Urinary bladder (tissue), 4 donors: ENCODE measurements around the gene SUSD3. TPM values are rescaled to one million over a fixed set of nuclear protein-coding genes. Genes with fewer than 3 reads are reported as not detected.

Experiments used
- DNase-seq: peaks from one replicate; pipeline ENCODE4 v3.0.0-alpha.2; 2015; ENCODE audit errors: extremely low spot score
- H3K27ac ChIP-seq: one replicate; pipeline ENCODE4 v1.5.1; 2013; ENCODE audit warnings: low read depth, mild to moderate bottlenecking, moderate library complexity
- H3K36me3 ChIP-seq: one replicate; pipeline ENCODE4 v1.6.1; 2013; ENCODE audit warnings: mild to moderate bottlenecking, moderate library complexity; ENCODE audit not compliant: insufficient read depth
- H3K4me1 ChIP-seq: one replicate; pipeline ENCODE4 v1.6.1; 2013; ENCODE audit warnings: mild to moderate bottlenecking, moderate library complexity; ENCODE audit not compliant: insufficient read depth
- H3K4me3 ChIP-seq: one replicate; pipeline ENCODE4 v1.5.1; 2013; ENCODE audit warnings: low read depth, low read length
- WGBS: extraction: QIAGEN DNeasy Blood & Tissue Kit; methylation state at CpG from one replicate; pipeline ENCODE4 v1.1.7; 2013; 5-methylcytosine and 5-hydroxymethylcytosine counted together
- polyA plus RNA-seq: library from polyadenylated mRNA; stranded (reverse); fragments of 200-250 nt; gene quantifications from one replicate; pipeline ENCODE4 v1.2.3, GENCODE V29; 2013
- total RNA-seq: library from RNA; depleted of rRNA; stranded (reverse); fragments of >200 nt; gene quantifications from one replicate; pipeline ENCODE4 v1.2.3, GENCODE V29; 2014
- donor health status: healthy with polysubstance abuse.
- donor health status: healthy.

SUSD3 gene
- total and polyA plus RNA-seq, 2 donors: 1.5 to 1.9 TPM

DNA sequence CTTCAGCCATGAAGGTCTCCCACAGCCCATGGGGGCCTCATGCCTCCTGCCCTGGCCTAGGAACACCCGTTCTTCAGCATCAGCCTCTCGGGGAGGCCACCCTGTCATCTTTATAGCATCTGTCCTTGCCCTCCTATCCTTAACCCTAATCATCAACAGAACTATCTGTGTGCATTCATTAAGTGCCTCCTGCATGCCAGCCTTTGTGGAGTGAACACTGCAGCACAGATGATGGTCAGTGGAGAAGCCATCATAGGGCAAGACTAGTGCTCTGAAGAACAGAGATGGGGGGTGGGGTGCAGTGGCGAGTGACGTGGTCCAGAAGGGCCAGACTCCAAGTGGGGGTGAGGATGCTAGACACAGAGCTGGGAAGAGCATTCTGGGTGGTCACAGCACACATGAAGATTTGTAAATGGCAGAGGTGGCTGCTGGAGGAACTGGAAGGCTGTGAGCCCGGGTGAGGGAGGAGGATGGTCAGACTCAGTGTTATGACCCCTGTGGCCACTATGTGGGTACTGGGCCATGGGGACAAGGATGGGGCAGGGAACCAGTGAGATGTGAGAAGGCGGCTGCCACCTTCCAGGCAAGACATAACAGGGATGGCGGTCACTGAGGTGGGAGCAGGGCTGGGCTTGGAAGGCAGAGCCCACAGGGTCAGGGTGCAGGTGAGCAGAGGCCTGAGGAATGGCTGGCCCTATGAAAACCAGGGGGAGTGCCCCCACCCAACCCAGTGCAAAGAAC, 33.9 kb downstream of the SUSD3 start:
- Histone ChIP-seq H3K4me1 (no peaks in the 10 kb centered on the region), H3K27ac (no peak overlapping the region), H3K4me3 (no peak overlapping the region), H3K36me3 (no peaks in the 10 kb centered on the region)
- 86% methylated on average over 7 of the region's 7 CpGs for WGBS
- no peak for DNase-seq

GRCh38 chr9:93093127-93093876, 34.8 kb downstream of the SUSD3 start:
- 45% methylated on average over 11 of the region's 11 CpGs for WGBS
- H3K27ac ChIP-seq: no peak overlapping the region
- no peak for DNase-seq
- no peaks in the 10 kb centered on the region for H3K4me1 ChIP-seq
- no peak overlapping the region for H3K4me3 ChIP-seq
- H3K36me3 ChIP-seq: no peaks in the 10 kb centered on the region

- WGBS: 74% methylated on average over 7 of the region's 7 CpGs
- Histone ChIP-seq H3K27ac (no peak overlapping the region), H3K4me3 (no peak overlapping the region), H3K4me1 (no peaks in the 10 kb centered on the region), H3K36me3 (no peaks in the 10 kb centered on the region)
- no peak for DNase-seq
Measured at GRCh38 chr9:93093877-93094657, 35.6 kb downstream of the SUSD3 start.

DNA sequence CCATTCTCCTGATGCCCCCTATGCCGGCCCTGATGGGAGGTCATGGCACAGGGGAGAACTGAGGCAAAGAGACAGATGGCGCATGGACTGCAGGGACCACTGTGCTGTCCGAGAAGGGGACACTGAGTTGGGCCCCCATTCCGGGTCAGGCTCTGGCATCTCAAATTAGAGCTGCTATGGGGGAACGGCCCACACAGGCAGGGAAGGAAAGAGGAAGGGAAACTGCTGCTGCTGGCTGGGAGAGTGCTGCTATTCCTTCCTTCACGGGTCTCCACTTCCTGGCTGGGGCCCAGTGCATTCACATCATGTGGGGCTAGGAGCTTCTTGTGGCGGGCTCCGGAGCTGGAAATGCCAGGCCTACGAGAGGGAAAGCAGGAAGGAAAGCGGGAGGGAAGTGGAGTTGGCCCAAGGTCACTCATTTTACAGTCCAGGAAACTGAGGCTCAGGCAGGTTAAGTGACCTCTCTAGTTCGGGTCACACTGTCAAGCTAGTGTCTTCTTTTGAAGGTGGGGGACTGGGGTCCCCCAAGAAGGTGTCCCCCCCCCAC, 36.2 kb downstream of the SUSD3 start:
- H3K4me3 ChIP-seq: peak overlapping the region; percentile 34
- H3K4me1 ChIP-seq: no peaks in the 10 kb centered on the region
- no peak for DNase-seq
- WGBS: 48% methylated on average over 11 of the region's 11 CpGs
- H3K27ac ChIP-seq: peak overlapping the region; percentile 88
- H3K36me3 ChIP-seq: no peaks in the 10 kb centered on the region

DNA sequence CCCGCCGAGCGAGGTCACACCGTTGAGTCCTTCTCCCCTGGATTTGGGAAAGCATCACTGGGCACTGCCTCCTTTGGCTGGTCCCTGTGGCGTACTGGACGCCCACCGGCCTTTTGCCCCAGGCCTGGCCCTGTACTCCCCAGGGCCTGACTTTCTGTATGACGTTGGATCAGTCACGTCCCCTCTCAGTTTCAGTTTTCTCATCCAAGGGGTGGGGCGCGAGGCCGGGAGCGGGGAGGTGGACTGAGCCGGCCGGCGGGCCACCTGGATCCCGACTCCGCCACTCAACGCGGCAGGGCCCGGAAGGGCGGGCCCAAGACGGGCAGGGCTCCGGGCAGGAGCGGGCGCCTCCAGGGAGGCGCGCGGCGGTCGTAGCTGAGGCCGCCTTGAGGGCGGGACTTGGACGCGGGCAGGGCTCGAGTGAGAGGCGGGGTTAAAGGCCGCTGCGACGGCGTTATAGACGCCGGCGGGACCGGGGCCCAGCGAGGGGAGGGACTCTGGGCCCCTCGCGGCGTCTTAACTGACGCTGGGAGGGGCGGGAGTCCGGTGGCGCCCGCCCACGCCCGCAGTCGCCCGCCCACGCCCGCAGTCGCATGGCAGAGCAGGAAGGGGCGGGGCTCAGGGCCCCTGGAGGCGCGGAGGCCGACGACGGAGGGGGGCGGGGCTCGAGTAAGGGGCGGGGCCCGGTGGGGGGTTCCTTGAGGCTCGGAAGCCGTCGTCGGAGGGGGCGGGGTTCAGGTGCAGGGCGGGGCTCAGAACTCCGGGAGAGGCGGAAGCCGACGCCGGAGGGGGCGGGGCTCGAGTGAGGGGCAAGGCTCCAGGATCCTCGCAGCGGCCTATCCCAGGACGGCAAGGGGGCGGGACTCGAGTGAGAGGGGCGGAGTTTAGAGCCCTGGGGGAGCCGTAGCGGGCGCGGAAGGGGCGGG, 37.0 kb downstream of the SUSD3 start:
- H3K36me3 ChIP-seq: no peaks in the 10 kb centered on the region
- H3K4me1 ChIP-seq: no peaks in the 10 kb centered on the region
- H3K27ac ChIP-seq: peak overlapping the region; percentile 88
- WGBS: 5% methylated on average over 92 of the region's 95 CpGs
- peak; percentile 96 for DNase-seq
- H3K4me3 ChIP-seq: peak overlapping the region; percentile 34

- peak within 1 kb of the TSS; percentile 82 for H3K4me3 ChIP-seq
- H3K4me1 ChIP-seq: no peaks in the 10 kb centered on the region
- peak within 1 kb of the TSS; percentile 88 for H3K27ac ChIP-seq
- H3K36me3 ChIP-seq: no peaks in the 10 kb centered on the region
- no peak for DNase-seq
- WGBS: under 1% methylated on average over 65 of the region's 65 CpGs
Measured at GRCh38 chr9:93096131-93096802, 37.8 kb downstream of the SUSD3 start, which contains the start of gene CARD19. TSS of gene CARD19 (plus strand) at chr9:93096217. CDS start at chr9:93096346, 129 bp downstream.

GRCh38 chr9:93096811-93097382, 38.4 kb downstream of the SUSD3 start:
- H3K4me1 ChIP-seq: no peaks in the 10 kb centered on the region
- H3K36me3 ChIP-seq: no peaks in the 10 kb centered on the region
- H3K27ac ChIP-seq: peak overlapping the region; percentile 84
- WGBS: 16% methylated on average over 16 of the region's 16 CpGs
- DNase-seq: no peak
- peak overlapping the region; percentile 82 for H3K4me3 ChIP-seq

GRCh38 chr9:93097511-93098201, 39.2 kb downstream of the SUSD3 start:
- Histone ChIP-seq H3K4me1 (no peaks in the 10 kb centered on the region), H3K36me3 (no peaks in the 10 kb centered on the region), H3K27ac (peak overlapping the region; percentile 0), H3K4me3 (no peak overlapping the region)
- whole genome bisulfite sequencing: 89% methylated on average over 11 of the region's 11 CpGs
- no peak for DNase-seq

- Histone ChIP-seq H3K4me1 (no peaks in the 10 kb centered on the region), H3K36me3 (no peaks in the 10 kb centered on the region), H3K27ac (peak overlapping the region; percentile 87), H3K4me3 (no peak overlapping the region)
- WGBS: 24% methylated on average over 15 of the region's 15 CpGs
- DNase-seq: no peak
Measured at GRCh38 chr9:93098236-93098946, 39.9 kb downstream of the SUSD3 start.

DNA sequence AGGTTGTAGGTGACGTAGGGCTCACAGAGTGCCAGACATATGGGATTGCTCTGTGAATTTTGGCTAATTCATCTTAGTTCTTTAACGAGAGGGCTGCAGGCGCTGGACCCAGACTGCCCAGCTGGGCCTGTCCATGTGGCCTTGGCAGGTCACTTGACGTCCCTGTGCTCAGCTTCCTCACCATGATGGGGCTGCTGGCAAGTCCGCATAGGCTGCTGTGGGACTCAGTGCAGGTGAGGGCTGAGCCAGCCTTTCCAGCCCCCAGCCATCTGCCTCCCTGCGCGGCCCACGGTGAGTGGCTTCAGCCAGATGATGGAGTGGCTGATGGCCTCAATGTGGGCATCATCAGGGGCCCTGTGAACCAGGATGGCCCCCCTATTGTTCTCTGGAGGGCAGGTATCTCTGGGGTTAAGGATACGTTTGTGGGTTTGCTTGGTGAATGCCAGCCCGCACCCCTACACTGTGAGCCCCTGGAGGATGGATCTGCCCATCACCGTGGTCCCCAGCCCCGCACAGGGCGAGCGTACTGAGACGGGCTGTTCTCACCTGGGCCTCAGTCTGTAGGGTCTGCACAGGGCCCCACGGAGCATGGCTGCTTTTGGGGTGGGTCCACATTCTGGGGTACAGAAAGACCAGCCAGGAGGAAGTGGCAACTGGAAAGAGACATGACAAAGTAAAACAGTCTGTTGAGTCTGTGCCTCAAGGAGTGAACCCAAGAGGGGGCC, 41.2 kb downstream of the SUSD3 start:
- no peaks in the 10 kb centered on the region for H3K36me3 ChIP-seq
- WGBS: 92% methylated on average over 16 of the region's 16 CpGs
- H3K4me1 ChIP-seq: no peaks in the 10 kb centered on the region
- H3K27ac ChIP-seq: no peak overlapping the region
- H3K4me3 ChIP-seq: no peak overlapping the region
- DNase-seq: no peak

DNA sequence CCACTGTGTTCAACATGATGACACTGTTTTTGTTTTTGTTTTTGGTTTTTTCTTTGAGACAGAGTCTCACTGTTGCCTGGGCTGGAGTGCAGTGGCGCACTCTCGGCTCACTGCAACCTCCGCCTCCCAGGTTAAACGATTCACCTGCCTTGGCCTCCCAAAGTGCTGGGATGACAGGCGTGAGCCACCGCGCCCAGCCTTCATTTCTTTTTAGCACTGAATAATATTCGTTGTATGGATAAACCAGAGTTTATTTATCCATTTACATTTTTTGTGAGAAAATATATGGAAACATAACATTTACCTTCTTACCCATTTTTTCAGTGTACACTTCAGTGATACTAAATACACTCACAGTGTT, 41.8 kb downstream of the SUSD3 start:
- no peaks in the 10 kb centered on the region for H3K36me3 ChIP-seq
- no peak overlapping the region for H3K4me3 ChIP-seq
- DNase-seq: no peak
- WGBS: 97% methylated on average over 8 of the region's 8 CpGs
- H3K4me1 ChIP-seq: no peaks in the 10 kb centered on the region
- no peak overlapping the region for H3K27ac ChIP-seq
